ENCODE measurements around the gene STPG4. TPM values are rescaled to one million over a fixed set of nuclear protein-coding genes. Genes with fewer than 3 reads are reported as not detected.

STPG4 gene
- total RNA-seq, 1 experiment from 2014 or later, result not detected

DNA sequence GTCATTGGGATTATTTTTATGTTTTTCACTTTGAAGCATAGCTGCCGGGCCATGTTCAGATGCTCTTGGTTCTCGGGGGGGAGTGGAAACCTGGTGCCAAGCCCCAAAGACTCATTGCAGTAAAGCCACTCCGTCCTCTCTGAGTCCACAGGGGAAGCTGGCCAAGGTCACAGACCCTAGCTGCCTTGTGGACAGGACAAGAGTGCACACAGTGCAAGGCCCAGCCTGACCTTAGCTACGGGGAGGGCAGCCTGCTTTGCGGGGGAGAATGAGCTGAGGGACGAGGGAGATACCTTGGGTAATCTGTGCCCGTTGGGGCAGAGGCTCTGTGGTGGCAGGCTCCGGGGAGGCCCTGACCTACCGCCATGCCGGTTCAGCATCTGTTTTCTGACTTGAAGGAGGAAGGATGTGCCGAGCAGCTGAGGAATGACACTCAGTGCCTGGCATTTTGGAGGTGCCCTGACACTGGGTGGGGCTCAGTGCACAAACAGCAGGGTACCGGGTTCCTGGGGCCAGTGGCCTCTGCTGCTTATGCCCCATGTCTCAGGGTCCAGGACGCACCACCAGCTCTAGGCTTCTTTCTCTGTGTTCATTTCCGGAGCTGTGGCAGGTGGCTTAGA is 87.2 kb downstream of the STPG4 start:
- no peak for TF ChIP-seq CTCF (IDR thresholded peaks at IDR 0.05; ENCODE audit: unreplicated experiment)
- Mint-ChIP-seq H3K4me1 (ENCODE audit: insufficient read depth, unreplicated experiment) (peaks cover 12% of the 10 kb centered on the region), H3K9me3 (ENCODE audit: unreplicated experiment) (no peaks in the 10 kb centered on the region), H3K27me3 (ENCODE audit: insufficient read depth, unreplicated experiment) (no peaks in the 10 kb centered on the region), H3K36me3 (ENCODE audit: insufficient read depth, unreplicated experiment) (peaks cover 28% of the 10 kb centered on the region), H3K4me3 (ENCODE audit: unreplicated experiment) (no peak overlapping the region), H3K27ac (ENCODE audit: low read depth, unreplicated experiment) (no peak overlapping the region)
- no peak for DNase-seq (ENCODE audit: unreplicated experiment)
- intact Hi-C loops (cut with micrococcal nuclease), result no loop called here
- ChIA-PET POLR2A (interaction anchor here (0.6 kb wide), 1 partner anchor 10 kb away, joined by 3 read pairs; no protein-coding TSS in a partner anchor), CTCF (interaction anchor here (0.6 to 0.9 kb wide), 3 partner anchors 97 to 255 kb away, joined by 3 to 5 read pairs (median 3); no protein-coding TSS in a partner anchor)
- no TSS peak for BruUV-seq (replicated peaks)

GRCh38 chr2:47065771-47066380 is 89.2 kb downstream of the STPG4 start:
- peaks cover 37% of the 10 kb centered on the region for H3K36me3 Mint-ChIP-seq (ENCODE audit: insufficient read depth, unreplicated experiment)
- BruUV-seq (replicated peaks), result no TSS peak
- no peak for TF ChIP-seq CTCF (IDR thresholded peaks at IDR 0.05; ENCODE audit: unreplicated experiment)
- no peaks in the 10 kb centered on the region for H3K9me3 Mint-ChIP-seq (ENCODE audit: unreplicated experiment)
- H3K4me1 Mint-ChIP-seq (ENCODE audit: insufficient read depth, unreplicated experiment), result peaks cover 6% of the 10 kb centered on the region
- no peak overlapping the region for H3K4me3 Mint-ChIP-seq (ENCODE audit: unreplicated experiment)
- ChIA-PET CTCF (interaction anchor here (0.6 kb wide), 1 partner anchor 325 kb away, joined by 3 read pairs; no protein-coding TSS in a partner anchor), POLR2A (interaction anchor here (0.5 to 0.6 kb wide), 2 partner anchors 17 to 32 kb away, joined by 3 to 4 read pairs; no protein-coding TSS in a partner anchor)
- peak; percentile 22 for DNase-seq (ENCODE audit: unreplicated experiment)
- H3K27ac Mint-ChIP-seq (ENCODE audit: low read depth, unreplicated experiment), result no peak overlapping the region
- intact Hi-C loops (cut with micrococcal nuclease), result no loop called here
- no peaks in the 10 kb centered on the region for H3K27me3 Mint-ChIP-seq (ENCODE audit: insufficient read depth, unreplicated experiment)

GRCh38 chr2:47065343-47065742 is 89.8 kb downstream of the STPG4 start:
- POLR2A ChIA-PET, result interaction anchor here (0.5 to 0.6 kb wide), 2 partner anchors 17 to 32 kb away, joined by 3 to 4 read pairs; no protein-coding TSS in a partner anchor
- H3K4me1 Mint-ChIP-seq (ENCODE audit: insufficient read depth, unreplicated experiment), result peaks cover 6% of the 10 kb centered on the region
- no TSS peak for BruUV-seq (replicated peaks)

More at GRCh38 chr2:47065343-47065742, 89.8 kb downstream of the STPG4 start:
- no peak for DNase-seq (ENCODE audit: unreplicated experiment)
- Mint-ChIP-seq H3K4me3 (ENCODE audit: unreplicated experiment) (no peak overlapping the region), H3K27ac (ENCODE audit: low read depth, unreplicated experiment) (no peak overlapping the region), H3K27me3 (ENCODE audit: insufficient read depth, unreplicated experiment) (no peaks in the 10 kb centered on the region), H3K36me3 (ENCODE audit: insufficient read depth, unreplicated experiment) (peaks cover 37% of the 10 kb centered on the region), H3K9me3 (ENCODE audit: unreplicated experiment) (no peaks in the 10 kb centered on the region)
- intact Hi-C loops (cut with micrococcal nuclease), result no loop called here
- CTCF ChIA-PET, result no interaction called here
- no peak for TF ChIP-seq CTCF (IDR thresholded peaks at IDR 0.05; ENCODE audit: unreplicated experiment)

All from MCF 10A (cell line).